Activated B cell treated with CpG ODN at 0.5 μM for 24 hours (primary cell): ENCODE data around the gene BGLAP. TPM values are rescaled to one million over a fixed set of nuclear protein-coding genes. Genes with fewer than 3 reads are reported as not detected.

Source experiments
- ATAC-seq: fragments of 200-7000 bp; cut with Tn5 transposase; one replicate; pipeline ENCODE4 v1.10.0; 2021; ENCODE audit warnings: low read depth, mild to moderate bottlenecking, moderate library complexity
- CTCF ChIA-PET: fragments of 350-600 bp; sonication (Branson Sonifier 250); formaldehyde crosslinking; loops from one replicate; lab custom pipeline; 2021; ENCODE audit warnings: antibody characterized with exemption; lab: Charles Lee
- POLR2A ChIA-PET: fragments of 350-600 bp; sonication (Branson Sonifier 250); formaldehyde crosslinking; loops from one replicate; lab custom pipeline; 2021; ENCODE audit warnings: antibody characterized with exemption; lab: Charles Lee
- DNase-seq: peaks from one replicate; pipeline ENCODE4 v3.0.0; 2022
- H3K27ac Mint-ChIP-seq: one replicate; pipeline ENCODE4 v1.8.0; 2020; ENCODE audit warnings: mixed read lengths
- H3K27me3 Mint-ChIP-seq: one replicate; pipeline ENCODE4 v1.8.0; 2021; ENCODE audit warnings: mixed read lengths
- H3K36me3 Mint-ChIP-seq: one replicate; pipeline ENCODE4 v1.8.0; 2021; ENCODE audit warnings: low read depth, mixed read lengths
- H3K4me1 Mint-ChIP-seq: one replicate; pipeline ENCODE4 v1.8.0; 2021; ENCODE audit warnings: mixed read lengths
- H3K4me3 Mint-ChIP-seq: one replicate; pipeline ENCODE4 v1.8.0; 2020; ENCODE audit warnings: mild to moderate bottlenecking, mixed read lengths
- H3K9me3 Mint-ChIP-seq: one replicate; pipeline ENCODE4 v1.8.0; 2020; ENCODE audit warnings: mixed read lengths
- CTCF ChIP-seq: fragments of 200-600 bp; IDR thresholded peaks from one replicate; pipeline ENCODE4 v1.8.0; 2022; ENCODE audit warnings: antibody characterized with exemption, mild to moderate bottlenecking
- intact Hi-C: fragments of 100-400 bp; cut with micrococcal nuclease; formaldehyde crosslinking; loops from one replicate; pipeline ENCODE4 v1.15.1; 2024
- total RNA-seq: library from RNA; stranded (reverse); gene quantifications from 2 replicates; pipeline ENCODE4 v1.2.3, GENCODE V29; 2022

BGLAP gene
- total RNA-seq, 1 donor from 2014 or later = 3.3 TPM

GRCh38 chr1:156247460-156248322 lies 5.7 kb downstream of the BGLAP start, which contains the start of gene PAQR6:
TSS of gene PAQR6 (minus strand) at chr1:156248056. CDS start at chr1:156246731, 1,325 bp downstream.
- ChIA-PET CTCF (no interaction called here), POLR2A (interaction anchor here (0.6 to 1.1 kb wide), 2 partner anchors 21 to 35 kb away, joined by 3 to 4 read pairs; partner anchors contain the start of gene SMG5)
- Mint-ChIP-seq H3K36me3 (peaks cover 35% of the 10 kb centered on the region), H3K4me3 (no peak within 1 kb of the TSS), H3K9me3 (no peaks in the 10 kb centered on the region), H3K4me1 (peaks cover 17% of the 10 kb centered on the region), H3K27ac (no peak within 1 kb of the TSS), H3K27me3 (no peaks in the 10 kb centered on the region)
- ATAC-seq (no peak), DNase-seq (no peak)
- intact Hi-C loops = no loop called here
- TF ChIP-seq CTCF = no peak

GRCh38 chr1:156248323-156248683 lies 6.3 kb downstream of the BGLAP start:
- H3K9me3 Mint-ChIP-seq = no peaks in the 10 kb centered on the region
- TF ChIP-seq CTCF = no peak
- H3K4me1 Mint-ChIP-seq = peaks cover 17% of the 10 kb centered on the region
- CTCF ChIA-PET = no interaction called here
- H3K27me3 Mint-ChIP-seq = no peaks in the 10 kb centered on the region
- intact Hi-C loops = no loop called here
- DNase-seq (no peak), ATAC-seq (no peak)
- peaks cover 41% of the 10 kb centered on the region for H3K36me3 Mint-ChIP-seq
- no peak overlapping the region for H3K27ac Mint-ChIP-seq
- POLR2A ChIA-PET = interaction anchor here (0.6 to 1.1 kb wide), 2 partner anchors 35 to 197 kb away, joined by 3 read pairs; partner anchors contain the start of gene SMG5
- H3K4me3 Mint-ChIP-seq = no peak overlapping the region

- ATAC-seq = no peak
- H3K36me3 Mint-ChIP-seq = peaks cover 51% of the 10 kb centered on the region
- TF ChIP-seq CTCF = no peak
- H3K9me3 Mint-ChIP-seq = no peaks in the 10 kb centered on the region
- no peak for DNase-seq
- intact Hi-C loops = no loop called here
- no peak overlapping the region for H3K27ac Mint-ChIP-seq
- ChIA-PET CTCF (no interaction called here), POLR2A (no interaction called here)
- peaks cover 16% of the 10 kb centered on the region for H3K4me1 Mint-ChIP-seq
- no peaks in the 10 kb centered on the region for H3K27me3 Mint-ChIP-seq
- H3K4me3 Mint-ChIP-seq = no peak overlapping the region
Observed at GRCh38 chr1:156249593-156249992, 7.6 kb downstream of the BGLAP start.

GRCh38 chr1:156251527-156251926 lies 9.5 kb downstream of the BGLAP start:
- H3K27me3 Mint-ChIP-seq = no peaks in the 10 kb centered on the region
- CTCF ChIA-PET = no interaction called here
- H3K36me3 Mint-ChIP-seq = peaks cover 58% of the 10 kb centered on the region
- TF ChIP-seq CTCF = no peak
- POLR2A ChIA-PET = no interaction called here
- H3K9me3 Mint-ChIP-seq = no peaks in the 10 kb centered on the region
- no peak overlapping the region for H3K4me3 Mint-ChIP-seq
- H3K27ac Mint-ChIP-seq = no peak overlapping the region
- no peak for ATAC-seq
- intact Hi-C loops = no loop called here
- H3K4me1 Mint-ChIP-seq = no peaks in the 10 kb centered on the region
- DNase-seq = no peak

GRCh38 chr1:156253634-156254033 lies 11.7 kb downstream of the BGLAP start:
- CTCF ChIA-PET = no interaction called here
- no peaks in the 10 kb centered on the region for H3K27me3 Mint-ChIP-seq
- POLR2A ChIA-PET = no interaction called here
- no peak overlapping the region for H3K27ac Mint-ChIP-seq
- intact Hi-C loops = no loop called here
- no peaks in the 10 kb centered on the region for H3K4me1 Mint-ChIP-seq
- peaks cover 77% of the 10 kb centered on the region for H3K36me3 Mint-ChIP-seq
- ATAC-seq (no peak), DNase-seq (no peak)
- no peak overlapping the region for H3K4me3 Mint-ChIP-seq
- TF ChIP-seq CTCF = no peak
- no peaks in the 10 kb centered on the region for H3K9me3 Mint-ChIP-seq
